ENCODE measurements around the gene CKAP2L. TPM values are rescaled to one million over a fixed set of nuclear protein-coding genes. Genes with fewer than 3 reads are reported as not detected.
A peak's percentile ranks its signal among the peaks of the same experiment; 100 is the strongest.

The CKAP2L gene
- total and polyA plus RNA-seq, 9 of the 15 experiments (the other 6 are each of a cell fraction or from before 2014, with no cell fraction given) = 10.4 to 21.9 (median 14.2) TPM

DNA sequence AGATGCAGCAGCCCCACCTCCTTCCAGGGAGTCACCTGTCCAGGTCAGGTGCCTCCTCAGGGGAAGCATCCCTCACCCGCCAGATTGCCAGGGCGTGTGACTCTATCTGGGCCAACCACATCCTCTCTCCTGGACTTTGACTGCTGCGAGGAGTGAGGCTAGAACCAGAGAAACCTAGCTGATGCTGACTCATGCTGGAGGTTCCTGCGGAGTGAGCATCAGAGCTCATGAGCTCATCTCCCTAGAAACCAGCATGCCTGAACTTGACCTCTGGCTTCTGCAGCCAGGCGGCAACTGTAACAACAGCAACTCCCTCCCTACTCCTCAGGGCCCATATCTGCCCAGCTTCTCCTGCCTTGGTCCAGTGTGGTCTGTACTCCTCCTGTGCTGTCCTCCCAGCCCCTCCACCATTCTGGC, 71.9 kb downstream of the CKAP2L start (continued):
- TF ChIP-seq, protein P1, sequence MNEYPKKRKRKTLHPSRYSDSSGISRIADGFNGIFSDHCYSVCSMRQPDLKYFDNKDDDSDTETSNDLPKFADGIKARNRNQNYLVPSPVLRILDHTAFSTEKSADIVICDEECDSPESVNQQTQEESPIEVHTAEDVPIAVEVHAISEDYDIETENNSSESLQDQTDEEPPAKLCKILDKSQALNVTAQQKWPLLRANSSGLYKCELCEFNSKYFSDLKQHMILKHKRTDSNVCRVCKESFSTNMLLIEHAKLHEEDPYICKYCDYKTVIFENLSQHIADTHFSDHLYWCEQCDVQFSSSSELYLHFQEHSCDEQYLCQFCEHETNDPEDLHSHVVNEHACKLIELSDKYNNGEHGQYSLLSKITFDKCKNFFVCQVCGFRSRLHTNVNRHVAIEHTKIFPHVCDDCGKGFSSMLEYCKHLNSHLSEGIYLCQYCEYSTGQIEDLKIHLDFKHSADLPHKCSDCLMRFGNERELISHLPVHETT (CRISPR knock-in tag; conservative IDR thresholded peaks at IDR 0.05 in 1 of 2, IDR thresholded peaks at IDR 0.05 in 1 of 2) = no peak
- no peak for TF ChIP-seq KLF6 (CRISPR knock-in tag; IDR thresholded peaks at IDR 0.05; ENCODE audit: borderline replicate concordance)
- peak; percentile 98 for TF ChIP-seq ZNF316 (IDR thresholded peaks at IDR 0.05)
- peak; percentile 62 for TF ChIP-seq CXXC5 (CRISPR knock-in tag; IDR thresholded peaks at IDR 0.05)
- no peak for TF ChIP-seq ZNF347 (CRISPR knock-in tag; IDR thresholded peaks at IDR 0.05; ENCODE audit: low read depth)
- TF ChIP-seq HDAC1 (IDR thresholded peaks at IDR 0.05) = peak in 1 of 2 experiments; percentile 82; a peak in 2 of 4 replicates
- peak; percentile 82 for TF ChIP-seq ZNF766 (CRISPR knock-in tag; conservative IDR thresholded peaks at IDR 0.05)
- TF ChIP-seq, protein P2, sequence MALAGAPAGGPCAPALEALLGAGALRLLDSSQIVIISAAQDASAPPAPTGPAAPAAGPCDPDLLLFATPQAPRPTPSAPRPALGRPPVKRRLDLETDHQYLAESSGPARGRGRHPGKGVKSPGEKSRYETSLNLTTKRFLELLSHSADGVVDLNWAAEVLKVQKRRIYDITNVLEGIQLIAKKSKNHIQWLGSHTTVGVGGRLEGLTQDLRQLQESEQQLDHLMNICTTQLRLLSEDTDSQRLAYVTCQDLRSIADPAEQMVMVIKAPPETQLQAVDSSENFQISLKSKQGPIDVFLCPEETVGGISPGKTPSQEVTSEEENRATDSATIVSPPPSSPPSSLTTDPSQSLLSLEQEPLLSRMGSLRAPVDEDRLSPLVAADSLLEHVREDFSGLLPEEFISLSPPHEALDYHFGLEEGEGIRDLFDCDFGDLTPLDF (CRISPR knock-in tag; IDR thresholded peaks at IDR 0.05) = no peak
- no peak for TF ChIP-seq PPARD (CRISPR knock-in tag; IDR thresholded peaks at IDR 0.05)
- peak; percentile 41; the same call in 1 of the 2 replicates for TF ChIP-seq LEF1 (IDR thresholded peaks at IDR 0.05)
- TF ChIP-seq EP400 (IDR thresholded peaks at IDR 0.05) = no peak
- peak; percentile 45 for TF ChIP-seq NEUROD1 (IDR thresholded peaks at IDR 0.05; ENCODE audit: borderline replicate concordance, low read depth, low read length, partially characterized antibody)
- no peak for TF ChIP-seq ZNF431 (CRISPR knock-in tag; IDR thresholded peaks at IDR 0.05)
- TF ChIP-seq, protein P3, sequence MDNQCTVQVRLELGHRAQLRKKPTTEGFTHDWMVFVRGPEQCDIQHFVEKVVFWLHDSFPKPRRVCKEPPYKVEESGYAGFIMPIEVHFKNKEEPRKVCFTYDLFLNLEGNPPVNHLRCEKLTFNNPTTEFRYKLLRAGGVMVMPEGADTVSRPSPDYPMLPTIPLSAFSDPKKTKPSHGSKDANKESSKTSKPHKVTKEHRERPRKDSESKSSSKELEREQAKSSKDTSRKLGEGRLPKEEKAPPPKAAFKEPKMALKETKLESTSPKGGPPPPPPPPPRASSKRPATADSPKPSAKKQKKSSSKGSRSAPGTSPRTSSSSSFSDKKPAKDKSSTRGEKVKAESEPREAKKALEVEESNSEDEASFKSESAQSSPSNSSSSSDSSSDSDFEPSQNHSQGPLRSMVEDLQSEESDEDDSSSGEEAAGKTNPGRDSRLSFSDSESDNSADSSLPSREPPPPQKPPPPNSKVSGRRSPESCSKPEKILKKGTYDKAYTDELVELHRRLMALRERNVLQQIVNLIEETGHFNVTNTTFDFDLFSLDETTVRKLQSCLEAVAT (IDR thresholded peaks at IDR 0.05) = no peak
- TF ChIP-seq, protein P4, sequence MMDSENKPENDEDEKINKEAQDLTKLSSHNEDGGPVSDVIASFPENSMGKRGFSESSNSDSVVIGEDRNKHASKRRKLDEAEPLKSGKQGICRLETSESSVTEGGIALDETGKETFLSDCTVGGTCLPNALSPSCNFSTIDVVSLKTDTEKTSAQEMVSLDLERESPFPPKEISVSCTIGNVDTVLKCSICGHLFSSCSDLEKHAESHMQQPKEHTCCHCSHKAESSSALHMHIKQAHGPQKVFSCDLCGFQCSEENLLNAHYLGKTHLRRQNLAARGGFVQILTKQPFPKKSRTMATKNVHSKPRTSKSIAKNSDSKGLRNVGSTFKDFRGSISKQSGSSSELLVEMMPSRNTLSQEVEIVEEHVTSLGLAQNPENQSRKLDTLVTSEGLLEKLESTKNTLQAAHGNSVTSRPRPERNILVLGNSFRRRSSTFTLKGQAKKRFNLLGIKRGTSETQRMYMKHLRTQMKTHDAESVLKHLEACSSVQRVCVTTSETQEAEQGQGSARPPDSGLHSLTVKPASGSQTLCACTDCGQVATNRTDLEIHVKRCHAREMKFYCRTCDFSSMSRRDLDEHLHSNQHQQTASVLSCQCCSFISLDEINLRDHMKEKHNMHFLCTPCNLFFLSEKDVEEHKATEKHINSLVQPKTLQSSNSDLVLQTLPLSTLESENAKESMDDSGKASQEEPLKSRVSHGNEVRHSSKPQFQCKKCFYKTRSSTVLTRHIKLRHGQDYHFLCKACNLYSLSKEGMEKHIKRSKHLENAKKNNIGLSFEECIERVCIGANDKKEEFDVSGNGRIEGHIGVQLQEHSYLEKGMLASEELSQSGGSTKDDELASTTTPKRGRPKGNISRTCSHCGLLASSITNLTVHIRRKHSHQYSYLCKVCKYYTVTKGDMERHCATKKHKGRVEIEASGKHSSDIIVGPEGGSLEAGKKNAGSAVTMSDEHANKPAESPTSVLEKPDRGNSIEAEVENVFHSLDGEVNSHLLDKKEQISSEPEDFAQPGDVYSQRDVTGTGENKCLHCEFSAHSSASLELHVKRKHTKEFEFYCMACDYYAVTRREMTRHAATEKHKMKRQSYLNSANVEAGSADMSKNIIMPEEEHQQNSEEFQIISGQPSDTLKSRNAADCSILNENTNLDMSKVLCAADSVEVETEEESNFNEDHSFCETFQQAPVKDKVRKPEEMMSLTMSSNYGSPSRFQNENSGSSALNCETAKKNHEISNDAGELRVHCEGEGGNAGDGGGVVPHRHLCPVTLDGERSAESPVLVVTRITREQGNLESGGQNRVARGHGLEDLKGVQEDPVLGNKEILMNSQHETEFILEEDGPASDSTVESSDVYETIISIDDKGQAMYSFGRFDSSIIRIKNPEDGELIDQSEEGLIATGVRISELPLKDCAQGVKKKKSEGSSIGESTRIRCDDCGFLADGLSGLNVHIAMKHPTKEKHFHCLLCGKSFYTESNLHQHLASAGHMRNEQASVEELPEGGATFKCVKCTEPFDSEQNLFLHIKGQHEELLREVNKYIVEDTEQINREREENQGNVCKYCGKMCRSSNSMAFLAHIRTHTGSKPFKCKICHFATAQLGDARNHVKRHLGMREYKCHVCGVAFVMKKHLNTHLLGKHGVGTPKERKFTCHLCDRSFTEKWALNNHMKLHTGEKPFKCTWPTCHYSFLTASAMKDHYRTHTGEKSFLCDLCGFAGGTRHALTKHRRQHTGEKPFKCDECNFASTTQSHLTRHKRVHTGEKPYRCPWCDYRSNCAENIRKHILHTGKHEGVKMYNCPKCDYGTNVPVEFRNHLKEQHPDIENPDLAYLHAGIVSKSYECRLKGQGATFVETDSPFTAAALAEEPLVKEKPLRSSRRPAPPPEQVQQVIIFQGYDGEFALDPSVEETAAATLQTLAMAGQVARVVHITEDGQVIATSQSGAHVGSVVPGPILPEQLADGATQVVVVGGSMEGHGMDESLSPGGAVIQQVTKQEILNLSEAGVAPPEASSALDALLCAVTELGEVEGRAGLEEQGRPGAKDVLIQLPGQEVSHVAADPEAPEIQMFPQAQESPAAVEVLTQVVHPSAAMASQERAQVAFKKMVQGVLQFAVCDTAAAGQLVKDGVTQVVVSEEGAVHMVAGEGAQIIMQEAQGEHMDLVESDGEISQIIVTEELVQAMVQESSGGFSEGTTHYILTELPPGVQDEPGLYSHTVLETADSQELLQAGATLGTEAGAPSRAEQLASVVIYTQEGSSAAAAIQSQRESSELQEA (IDR thresholded peaks at IDR 0.05; ENCODE audit: low read depth) = no peak
- no peak for TF ChIP-seq ZNF551 (CRISPR knock-in tag; IDR thresholded peaks at IDR 0.05)
- TF ChIP-seq SMAD1 (IDR thresholded peaks at IDR 0.05; ENCODE audit: low read depth, low read length, partially characterized antibody) = no peak
